ENCODE results near the gene FAM169A. TPM values are rescaled to one million over a fixed set of nuclear protein-coding genes. Genes with fewer than 3 reads are reported as not detected.
"Not testable (repeated sequence)": the region's sequence is repeated elsewhere in the genome, so short reads cannot be mapped to it uniquely, and the experiment has no call there.

The FAM169A gene
- total and polyA plus RNA-seq, 4 donors, result 0.25 to 2.8 (median 1.3) TPM

DNA sequence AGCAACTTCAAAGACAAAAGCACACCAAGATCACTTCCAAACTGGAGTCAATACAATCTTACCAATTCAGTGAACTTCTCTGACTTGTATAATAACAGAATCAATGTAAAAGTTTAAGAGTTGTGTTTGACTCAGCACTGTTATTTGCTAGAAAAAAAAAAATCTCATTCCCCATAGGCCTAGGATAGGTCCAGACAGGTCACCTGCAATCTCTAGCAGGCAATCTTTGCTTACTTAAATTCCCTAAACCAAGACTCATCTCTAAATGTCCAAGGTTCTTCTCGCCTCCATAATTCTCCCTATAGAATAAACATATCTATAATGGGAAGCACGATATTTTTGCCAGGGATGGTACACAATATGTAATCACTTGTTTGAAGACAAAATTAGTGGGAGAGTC, 2.5 kb downstream of the FAM169A start:
- ATAC-seq (ENCODE audit: insufficient read depth, low FRiP score), result no peak
- Histone ChIP-seq H3K36me3 (ENCODE audit: control insufficient read depth in 4 of 4, insufficient read depth in 4 of 4, low read length in 4 of 4) (no peaks in the 10 kb centered on the region), H3K9me3 (ENCODE audit: control insufficient read depth in 4 of 4, insufficient read depth in 3 of 4, low read length in 3 of 4) (no peaks in the 10 kb centered on the region), H3K27me3 (ENCODE audit: control insufficient read depth in 3 of 3, insufficient read depth in 3 of 3, low read length in 2 of 3) (peaks cover 0 to 26% (median 17%) of the 10 kb centered on the region in 3 donors), H3K27ac (ENCODE audit: low read depth in 1 of 2, low read length in 1 of 2) (no peak overlapping the region), H3K4me1 (ENCODE audit: control insufficient read depth in 5 of 5, insufficient read depth in 5 of 5, low read length in 5 of 5) (peaks cover 0 to 16% (median 4%) of the 10 kb centered on the region in 5 donors), H3K9ac (ENCODE audit: insufficient read depth in 1 of 2, low read length in 2 of 2) (no peak overlapping the region), H3K4me3 (no peak overlapping the region)
- 89 to 92% methylated on average over 2 of the region's 2 CpGs for WGBS, 2 donors
- no peak for TF ChIP-seq CTCF (IDR thresholded peaks at IDR 0.05; ENCODE audit: control extremely low read depth, extremely low read depth)
- no peak for DNase-seq

DNA sequence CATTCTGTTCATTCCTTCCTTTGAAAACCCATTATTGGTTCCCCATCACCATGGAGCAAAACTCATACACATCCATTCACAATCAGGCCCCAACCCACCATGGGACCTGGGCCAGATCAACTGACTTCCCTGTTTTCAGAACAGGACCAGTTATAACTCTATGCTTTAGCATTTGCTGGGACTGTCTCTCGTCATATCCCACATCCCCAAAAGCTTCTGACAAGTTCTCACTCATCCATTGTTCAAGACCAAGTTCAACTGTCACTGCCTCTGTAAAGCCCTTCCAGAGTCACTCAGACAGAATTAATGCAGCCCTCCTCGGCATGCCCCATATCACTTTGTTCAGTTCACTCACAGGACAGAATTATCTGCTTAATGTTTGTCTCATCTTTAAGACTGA, 4.0 kb downstream of the FAM169A start:
- peaks cover 0 to 21% (median 13%) of the 10 kb centered on the region in 3 donors for H3K27me3 ChIP-seq (ENCODE audit: control insufficient read depth in 3 of 3, insufficient read depth in 3 of 3, low read length in 2 of 3)
- H3K9me3 ChIP-seq (ENCODE audit: control insufficient read depth in 4 of 4, insufficient read depth in 3 of 4, low read length in 3 of 4), result no peaks in the 10 kb centered on the region
- TF ChIP-seq CTCF (IDR thresholded peaks at IDR 0.05; ENCODE audit: control extremely low read depth, extremely low read depth), result no peak
- H3K4me3 ChIP-seq, result no peak overlapping the region
- H3K36me3 ChIP-seq (ENCODE audit: control insufficient read depth in 4 of 4, insufficient read depth in 4 of 4, low read length in 4 of 4), result no peaks in the 10 kb centered on the region
- H3K27ac ChIP-seq (ENCODE audit: low read depth in 1 of 2, low read length in 1 of 2), result no peak overlapping the region
- H3K9ac ChIP-seq (ENCODE audit: insufficient read depth in 1 of 2, low read length in 2 of 2), result no peak overlapping the region
- DNase-seq, result no peak
- H3K4me1 ChIP-seq (ENCODE audit: control insufficient read depth in 5 of 5, insufficient read depth in 5 of 5, low read length in 5 of 5), result peaks cover 0 to 16% (median 4%) of the 10 kb centered on the region in 5 donors
- ATAC-seq (ENCODE audit: insufficient read depth, low FRiP score), result no peak
- 84 to 89% methylated on average over 2 of the region's 2 CpGs for WGBS, 2 donors

GRCh38 chr5:74856975-74857374, 9.2 kb downstream of the FAM169A start:
- not testable (repeated sequence) for H3K4me3 ChIP-seq; ATAC-seq (ENCODE audit: insufficient read depth, low FRiP score); H3K27ac ChIP-seq (ENCODE audit: low read depth in 1 of 2, low read length in 1 of 2); H3K27me3 ChIP-seq (ENCODE audit: control insufficient read depth in 3 of 3, insufficient read depth in 3 of 3, low read length in 2 of 3); DNase-seq; H3K36me3 ChIP-seq (ENCODE audit: control insufficient read depth in 4 of 4, insufficient read depth in 4 of 4, low read length in 4 of 4); H3K9ac ChIP-seq (ENCODE audit: insufficient read depth in 1 of 2, low read length in 2 of 2); H3K9me3 ChIP-seq (ENCODE audit: control insufficient read depth in 4 of 4, insufficient read depth in 3 of 4, low read length in 3 of 4); H3K4me1 ChIP-seq (ENCODE audit: control insufficient read depth in 5 of 5, insufficient read depth in 5 of 5, low read length in 5 of 5)
- WGBS, 2 donors, result 91 to 92% methylated on average over 7 of the region's 7 CpGs

DNA sequence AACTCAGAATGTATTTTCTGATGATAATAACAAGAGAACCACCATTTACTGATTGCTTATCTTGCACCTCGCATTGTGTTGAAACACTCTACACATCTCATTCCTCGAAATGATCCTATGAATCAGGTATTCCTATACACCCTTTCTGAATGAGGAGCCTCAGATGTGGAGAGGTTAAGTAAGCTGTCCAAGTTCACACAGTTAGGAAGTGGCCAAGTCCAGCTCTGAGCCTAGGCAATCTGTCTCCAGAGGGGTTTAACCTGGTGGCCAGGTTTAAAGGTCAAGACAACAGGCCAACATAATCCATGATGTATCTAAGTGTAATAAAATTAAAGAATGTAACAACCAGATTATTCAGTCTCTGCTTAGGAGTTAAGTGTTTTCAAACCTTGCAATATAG, 12.9 kb downstream of the FAM169A start:
- no peaks in the 10 kb centered on the region for H3K36me3 ChIP-seq (ENCODE audit: control insufficient read depth in 4 of 4, insufficient read depth in 4 of 4, low read length in 4 of 4)
- TF ChIP-seq CTCF (IDR thresholded peaks at IDR 0.05; ENCODE audit: control extremely low read depth, extremely low read depth), result no peak
- no peak overlapping the region for H3K27ac ChIP-seq (ENCODE audit: low read depth in 1 of 2, low read length in 1 of 2)
- WGBS, 2 donors, result 86 to 90% methylated on average over 2 of the region's 2 CpGs
- H3K27me3 ChIP-seq (ENCODE audit: control insufficient read depth in 3 of 3, insufficient read depth in 3 of 3, low read length in 2 of 3), result no peaks in the 10 kb centered on the region
- no peak for DNase-seq
- peaks cover 0 to 2% (median 0%) of the 10 kb centered on the region in 5 donors for H3K4me1 ChIP-seq (ENCODE audit: control insufficient read depth in 5 of 5, insufficient read depth in 5 of 5, low read length in 5 of 5)
- H3K9ac ChIP-seq (ENCODE audit: insufficient read depth in 1 of 2, low read length in 2 of 2), result no peak overlapping the region
- H3K9me3 ChIP-seq (ENCODE audit: control insufficient read depth in 4 of 4, insufficient read depth in 3 of 4, low read length in 3 of 4), result no peaks in the 10 kb centered on the region
- H3K4me3 ChIP-seq, result no peak overlapping the region
- no peak for ATAC-seq (ENCODE audit: insufficient read depth, low FRiP score)
